Adrenal gland (tissue), 12 donors: Measurements from ENCODE around the gene RPL36. TPM values are rescaled to one million over a fixed set of nuclear protein-coding genes. Genes with fewer than 3 reads are reported as not detected.

Experiments used
- DNase-seq, 7 donors: peaks; one replicate each; pipeline ENCODE4 v3.0.0-alpha.2; 2019 to 2020
- H3K27ac ChIP-seq, 5 donors: fragments of 200-600 bp; sonication (generic) in 4 of 5; 1 replicate in 3 of 5; 2 replicates in 2 of 5; pipeline versions ENCODE4 v1.5.1 to v1.8.0; 2016 to 2020; ENCODE audit warnings: mild to moderate bottlenecking in 1 of 5
- H3K27me3 ChIP-seq: fragments of 200-600 bp; 2 replicates; pipeline ENCODE4 v1.8.0; 2021
- H3K36me3 ChIP-seq, 2 donors: fragments of 200-600 bp; replicated peaks in 1 of 2; 1 replicate in 1 of 2; 2 replicates in 1 of 2; pipeline versions ENCODE4 v1.5.1 to v1.8.0; 2018 to 2022
- H3K4me1 ChIP-seq, 2 donors: fragments of 200-600 bp; replicated peaks in 1 of 2; 1 replicate in 1 of 2; 2 replicates in 1 of 2; pipeline versions ENCODE4 v1.5.1 to v1.8.0; 2018 to 2021
- H3K4me3 ChIP-seq, 4 donors: fragments of 200-600 bp; sonication (generic) in 3 of 4; one replicate each; pipeline ENCODE4 v1.5.1; 2016 to 2018
- H3K9me3 ChIP-seq, 3 donors: fragments of 200-600 bp; sonication (generic) in 1 of 3; replicated peaks in 1 of 3; 1 replicate in 2 of 3; 2 replicates in 1 of 3; pipeline versions ENCODE4 v1.5.1 to v1.8.0; 2016 to 2021
- CTCF ChIP-seq, 6 experiments: fragments of 450-650 bp in 4 of 6; fragments of 200-600 bp in 2 of 6; sonication (generic) in 1 of 6; IDR thresholded peaks; 1 replicate in 5 of 6; 2 replicates in 1 of 6; pipeline versions ENCODE4 v1.5.1 to v1.8.0; 2016 to 2021; ENCODE audit warnings: antibody characterized with exemption in 6 of 6, mild to moderate bottlenecking in 2 of 6, moderate library complexity in 1 of 6
- POLR2A ChIP-seq, 2 donors: fragments of 450-650 bp; IDR thresholded peaks; one replicate each; pipeline ENCODE4 v1.6.1; 2017; ENCODE audit warnings: antibody characterized with exemption in 2 of 2, mild to moderate bottlenecking in 2 of 2, moderate library complexity in 1 of 2
- WGBS, 4 donors: extraction: QIAGEN DNeasy Blood & Tissue Kit in 2 of 4; methylation state at CpG; one replicate each; pipeline versions ENCODE4 v1.1.5 to v1.1.7; 2013 to 2017; 5-methylcytosine and 5-hydroxymethylcytosine counted together
- intact Hi-C, 2 donors: fragments of 100-400 bp; cut with DNase I; formaldehyde crosslinking; loops; one replicate each; pipeline versions ENCODE4 v1.14.1 to v1.15.0; 2022 to 2023
- polyA plus RNA-seq, 3 donors: library from polyadenylated mRNA; stranded (reverse); fragments of 200-250 nt in 2 of 3; fragments of 350-450 nt in 1 of 3; fragmentation: Illumina TruSeq in 1 of 3; extraction: RNeasy Lipid Tissue Mini Kit (QIAGEN cat#74804) in 1 of 3; gene quantifications; one replicate each; pipeline ENCODE4 v1.2.3, GENCODE V29; 2013 to 2014
- total RNA-seq, 9 donors: library from RNA; depleted of rRNA in 4 of 9; stranded (reverse); fragments of >200 nt in 4 of 9; fragments of 120-200 nt in 1 of 9; fragmentation: NEBNext Ultra II Directional in 1 of 9; extraction: Animal tissue kit (Norgen Biotek cat#: 25700) in 1 of 9; gene quantifications; one replicate each; pipeline versions ENCODE4 v1.1.0 to v1.2.4, GENCODE V29; 2013 to 2023
- donor health status: healthy with polysubstance abuse.
- donor health status: Bipolar disorder and iron deficiency.
- donor health status: DM: yes; HTN: yes; CAD: no.
- donor health status: DM: no; HTN: no; CAD: no.
- donor health status: DM: no; HTN: no; CAD: no.
- donor health status: DM: yes; HTN: yes; CAD: no.

The RPL36 gene
- total and polyA plus RNA-seq, 12 donors, result 615 to 3,360 (median 1,204) TPM

- WGBS, 4 donors, result 91 to 93% (median 93%) methylated on average over 20 to 35 of the region's 35 CpGs
- DNase-seq, result peak in 3 of 7 donors; percentile 26 to 33 (median 28)
- TF ChIP-seq CTCF (IDR thresholded peaks at IDR 0.05), result no peak
- no peak for TF ChIP-seq POLR2A (IDR thresholded peaks at IDR 0.05)
Observed at GRCh38 chr19:5706876-5707573, 16.9 kb downstream of the RPL36 start.

GRCh38 chr19:5707576-5708575 is 17.8 kb downstream of the RPL36 start:
- peak overlapping the region in 3 of 5 donors; percentile 75 to 85 (median 85) for H3K27ac ChIP-seq
- peak in 3 of 7 donors; percentile 29 to 38 (median 34) for DNase-seq
- H3K27me3 ChIP-seq, result no peaks in the 10 kb centered on the region
- H3K4me3 ChIP-seq, result no peak overlapping the region
- H3K9me3 ChIP-seq, result no peaks in the 10 kb centered on the region
- no peak for TF ChIP-seq POLR2A (IDR thresholded peaks at IDR 0.05)
- peaks cover 0 to 20% of the 10 kb centered on the region in 2 donors for H3K4me1 ChIP-seq
- 84 to 91% (median 87%) methylated on average over 13 to 37 of the region's 37 CpGs for WGBS, 4 donors
- intact Hi-C loops, result no loop called here
- peaks cover 0 to 92% of the 10 kb centered on the region in 2 donors for H3K36me3 ChIP-seq

More at GRCh38 chr19:5706876-5707573, 16.9 kb downstream of the RPL36 start:
- H3K4me1 ChIP-seq, result peaks cover 0 to 20% of the 10 kb centered on the region in 2 donors
- intact Hi-C loops, result no loop called here
- H3K27ac ChIP-seq, result no peak overlapping the region
- peaks cover 0 to 83% of the 10 kb centered on the region in 2 donors for H3K36me3 ChIP-seq
- no peak overlapping the region for H3K4me3 ChIP-seq
- H3K27me3 ChIP-seq, result no peaks in the 10 kb centered on the region
- no peaks in the 10 kb centered on the region for H3K9me3 ChIP-seq

- H3K4me1 ChIP-seq, result peaks cover 0 to 13% of the 10 kb centered on the region in 2 donors
- peaks cover 0 to 75% of the 10 kb centered on the region in 2 donors for H3K36me3 ChIP-seq
- 89 to 97% (median 91%) methylated on average over 5 to 8 of the region's 8 CpGs for WGBS, 4 donors
- intact Hi-C loops, result no loop called here
- no peak for DNase-seq
- TF ChIP-seq POLR2A (IDR thresholded peaks at IDR 0.05) (no peak), CTCF (IDR thresholded peaks at IDR 0.05) (no peak)
- no peak overlapping the region for H3K27ac ChIP-seq
- no peaks in the 10 kb centered on the region for H3K27me3 ChIP-seq
- H3K9me3 ChIP-seq, result no peaks in the 10 kb centered on the region
- H3K4me3 ChIP-seq, result no peak overlapping the region
Observed at GRCh38 chr19:5711025-5711424, 20.9 kb downstream of the RPL36 start.

GRCh38 chr19:5711713-5712161 is 21.6 kb downstream of the RPL36 start:
- H3K4me1 ChIP-seq, result peaks cover 0 to 19% of the 10 kb centered on the region in 2 donors
- H3K4me3 ChIP-seq, result no peak overlapping the region
- TF ChIP-seq CTCF (IDR thresholded peaks at IDR 0.05) (no peak), POLR2A (IDR thresholded peaks at IDR 0.05) (no peak)
- H3K36me3 ChIP-seq, result peaks cover 0 to 68% of the 10 kb centered on the region in 2 donors
- DNase-seq, result peak in 1 of 7 donors; percentile 18
- no peak overlapping the region for H3K27ac ChIP-seq
- no peaks in the 10 kb centered on the region for H3K27me3 ChIP-seq
- intact Hi-C loops, result no loop called here
- 88 to 91% (median 88%) methylated on average over 19 to 25 of the region's 25 CpGs for WGBS, 4 donors
- H3K9me3 ChIP-seq, result no peaks in the 10 kb centered on the region
